GM23338 (cell line): ENCODE measurements around the gene MZB1. TPM values are rescaled to one million over a fixed set of nuclear protein-coding genes. Genes with fewer than 3 reads are reported as not detected.

ENCODE experiments used
- ATAC-seq: fragments of 200-7000 bp; cut with Tn5 transposase; 3 replicates; pipeline ENCODE4 v1.9.1; 2020
- DNase-seq: peaks from one replicate; pipeline ENCODE4 v3.0.0-alpha.2; 2015; ENCODE audit warnings: low spot score
- H2AFZ ChIP-seq: fragments of 200-600 bp; sonication (generic); 2 replicates; pipeline ENCODE4 v1.8.0; 2016; ENCODE audit warnings: antibody characterized with exemption, mild to moderate bottlenecking, moderate library complexity
- H3F3A ChIP-seq: fragments of 200-600 bp; sonication (generic); replicated peaks from 2 replicates; pipeline ENCODE4 v1.8.0; 2017; ENCODE audit warnings: antibody characterized with exemption, mixed run types, low read depth
- H3K27ac ChIP-seq: fragments of 200-600 bp; sonication (generic); 2 replicates; pipeline ENCODE4 v1.6.1; 2016; ENCODE audit warnings: low read depth
- H3K27me3 ChIP-seq: fragments of 200-600 bp; sonication (generic); 2 replicates; pipeline ENCODE4 v1.8.0; 2016; ENCODE audit warnings: mild to moderate bottlenecking, mixed run types, moderate library complexity; ENCODE audit not compliant: insufficient read depth
- H3K36me3 ChIP-seq: fragments of 200-600 bp; sonication (generic); 2 replicates; pipeline ENCODE4 v1.8.0; 2016; ENCODE audit warnings: mild to moderate bottlenecking; ENCODE audit not compliant: insufficient read depth
- H3K4me1 ChIP-seq: fragments of 200-600 bp; sonication (generic); 2 replicates; pipeline ENCODE4 v1.8.0; 2016; ENCODE audit warnings: mild to moderate bottlenecking, moderate library complexity; ENCODE audit not compliant: insufficient read depth
- H3K4me2 ChIP-seq: fragments of 200-600 bp; sonication (generic); 2 replicates; pipeline ENCODE4 v1.7.1; 2017; ENCODE audit warnings: mixed run types
- H3K4me3 ChIP-seq: fragments of 200-600 bp; sonication (generic); 2 replicates; pipeline ENCODE4 v1.6.1; 2016; ENCODE audit warnings: mixed run types
- H3K79me2 ChIP-seq: fragments of 200-600 bp; sonication (generic); replicated peaks from 2 replicates; pipeline ENCODE4 v1.8.0; 2017; ENCODE audit warnings: mild to moderate bottlenecking; ENCODE audit not compliant: insufficient read depth
- H3K9me2 ChIP-seq: fragments of 200-600 bp; sonication (generic); 2 replicates; pipeline ENCODE4 v1.8.0; 2017; ENCODE audit not compliant: insufficient read depth
- H4K20me1 ChIP-seq: fragments of 200-600 bp; sonication (generic); replicated peaks from 2 replicates; pipeline ENCODE4 v1.8.0; 2017; ENCODE audit warnings: mild to moderate bottlenecking; ENCODE audit not compliant: insufficient read depth
- H3K27ac Mint-ChIP-seq: 2 replicates; pipeline ENCODE4 v1.8.0; 2020; ENCODE audit warnings: inconsistent platforms, mild to moderate bottlenecking, moderate library complexity, mixed read lengths
- H3K27me3 Mint-ChIP-seq: 3 replicates; pipeline ENCODE4 v1.8.0; 2022; ENCODE audit warnings: low read depth, mild to moderate bottlenecking, moderate library complexity, mixed read lengths, inconsistent platforms; ENCODE audit not compliant: insufficient read depth, poor library complexity
- H3K36me3 Mint-ChIP-seq: 3 replicates; pipeline ENCODE4 v1.8.0; 2021; ENCODE audit warnings: low read depth, mild to moderate bottlenecking, inconsistent platforms, moderate library complexity, mixed read lengths
- H3K4me1 Mint-ChIP-seq: 3 replicates; pipeline ENCODE4 v1.8.0; 2020; ENCODE audit warnings: mild to moderate bottlenecking, inconsistent platforms, mixed read lengths
- H3K4me3 Mint-ChIP-seq: 3 replicates; pipeline ENCODE4 v1.8.0; 2021; ENCODE audit warnings: moderate library complexity, mild to moderate bottlenecking, inconsistent platforms, mixed read lengths
- H3K9me3 Mint-ChIP-seq: 3 replicates; pipeline ENCODE4 v1.8.0; 2020; ENCODE audit warnings: moderate library complexity, mild to moderate bottlenecking, inconsistent platforms, mixed read lengths
- CREB1 ChIP-seq: fragments of 250-450 bp; sonication (Bioruptor Pico); IDR thresholded peaks from 2 replicates; pipeline ENCODE4 v1.5.0; 2020; ENCODE audit warnings: low read depth, mild to moderate bottlenecking, moderate library complexity
- EZH2 ChIP-seq: fragments of 200-600 bp; sonication (generic); IDR thresholded peaks from one replicate; pipeline ENCODE4 v1.8.0; 2017; ENCODE audit warnings: antibody characterized with exemption, mild to moderate bottlenecking, low read depth; ENCODE audit not compliant: unreplicated experiment
- EZH2phosphoT487 ChIP-seq: fragments of 200-600 bp; sonication (generic); IDR thresholded peaks from one replicate; pipeline ENCODE4 v1.8.1; 2018; ENCODE audit warnings: antibody characterized with exemption; ENCODE audit not compliant: unreplicated experiment
- JUNB ChIP-seq: IDR thresholded peaks from one replicate; pipeline ENCODE4 v1.6.1; 2016; ENCODE audit warnings: antibody characterized with exemption; ENCODE audit not compliant: unreplicated experiment
- NANOG ChIP-seq: IDR thresholded peaks from 2 replicates; pipeline ENCODE4 v1.6.1; 2016; ENCODE audit warnings: antibody characterized with exemption, borderline replicate concordance
- POLR2AphosphoS5 ChIP-seq: IDR thresholded peaks from 2 replicates; pipeline ENCODE4 v1.6.1; 2016; ENCODE audit warnings: antibody characterized with exemption, low read depth
- STAT1 ChIP-seq: IDR thresholded peaks from one replicate; pipeline ENCODE4 v1.6.1; 2016; ENCODE audit warnings: antibody characterized with exemption; ENCODE audit not compliant: unreplicated experiment
- ZNF114 ChIP-seq: fragments of 250-450 bp; sonication (Bioruptor Pico); IDR thresholded peaks from 2 replicates; pipeline ENCODE4 v1.5.0; 2020; ENCODE audit warnings: mild to moderate bottlenecking, moderate library complexity
- ZNF331 ChIP-seq: fragments of 250-450 bp; sonication (Bioruptor Pico); IDR thresholded peaks from 2 replicates; pipeline ENCODE4 v1.5.0; 2020; ENCODE audit warnings: low read depth, mild to moderate bottlenecking, moderate library complexity
- polyA plus RNA-seq: library from polyadenylated mRNA; unstranded; fragments of >200 nt; fragmentation: Nextera tagmentation; extraction: Ambion mirVana; gene quantifications from 2 replicates; pipeline ENCODE4 v1.2.1, GENCODE V29; 2016
- total RNA-seq: library from RNA; depleted of rRNA; stranded (reverse); fragments of >200 nt; shearing (Covaris generic); gene quantifications from 2 replicates; pipeline ENCODE4 v1.2.3, GENCODE V29; 2014
- TF ChIP-seq, protein P1 (sequence below), 2 experiments: fragments of 200-600 bp in 1 of 2; sonication (generic) in 1 of 2; conservative IDR thresholded peaks; 2 replicates each; pipeline versions ENCODE4 v1.5.1 to v1.6.1; 2016 to 2017; ENCODE audit warnings: antibody characterized with exemption in 2 of 2, low read depth in 2 of 2, mild to moderate bottlenecking in 2 of 2, moderate library complexity in 1 of 2
- TF ChIP-seq, protein P2 (sequence below): IDR thresholded peaks from one replicate; pipeline ENCODE4 v1.6.1; 2018; ENCODE audit warnings: antibody characterized with exemption; ENCODE audit not compliant: unreplicated experiment
- TF ChIP-seq, protein P3 (sequence below): fragments of 250-450 bp; sonication (Bioruptor Pico); IDR thresholded peaks from 2 replicates; pipeline ENCODE4 v1.5.0; 2020; ENCODE audit warnings: mild to moderate bottlenecking, moderate library complexity
- TF ChIP-seq, protein P4 (sequence below): IDR thresholded peaks from 2 replicates; pipeline ENCODE4 v1.6.1; 2016; ENCODE audit warnings: antibody characterized with exemption

The MZB1 gene
- total and polyA plus RNA-seq, 2 experiments from 2014 or later, result 0.52 to 1.6 TPM

DNA sequence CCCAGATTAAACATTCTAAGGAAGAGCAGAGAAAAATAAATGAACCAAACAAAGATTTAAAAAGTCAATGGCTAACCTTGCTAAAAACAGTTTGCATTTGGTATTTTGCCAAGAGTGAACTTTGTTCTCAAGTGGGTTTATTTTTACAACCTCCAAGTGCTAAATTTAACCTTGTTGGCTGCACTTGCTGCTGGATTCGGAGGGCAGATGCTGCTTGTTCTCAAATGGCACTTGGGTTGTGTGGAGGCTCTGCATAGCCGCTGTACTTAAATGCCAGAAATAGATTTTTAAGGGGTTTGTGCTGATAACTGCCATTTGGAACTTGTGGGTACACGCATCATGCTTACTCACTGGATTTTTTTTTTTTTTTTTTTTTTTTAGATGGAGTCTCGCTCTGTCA is 27.5 kb upstream of the MZB1 start:
- no peak for DNase-seq
- Mint-ChIP-seq H3K27ac (no peak overlapping the region), H3K9me3 (no peaks in the 10 kb centered on the region)

More for the DNA sequence above, 27.5 kb upstream of the MZB1 start:
- Histone ChIP-seq H3K27me3 (no peaks in the 10 kb centered on the region), H3K27ac (no peak overlapping the region), H3F3A (peaks cover 3% of the 10 kb centered on the region; the same call in 1 of the 2 replicates), H3K4me1 (no peaks in the 10 kb centered on the region), H3K4me2 (no peak overlapping the region), H3K9me2 (no peaks in the 10 kb centered on the region), H3K36me3 (peaks cover 4% of the 10 kb centered on the region; the same call in 1 of the 2 replicates), H3K79me2 (no peaks in the 10 kb centered on the region), H2AFZ (no peak overlapping the region), H4K20me1 (no peaks in the 10 kb centered on the region), H3K4me3 (no peak overlapping the region)
- Mint-ChIP-seq H3K4me1 (peaks cover 15% of the 10 kb centered on the region), H3K36me3 (peaks cover 17% of the 10 kb centered on the region), H3K27me3 (no peaks in the 10 kb centered on the region), H3K4me3 (no peak overlapping the region)
- TF ChIP-seq, protein P1, sequence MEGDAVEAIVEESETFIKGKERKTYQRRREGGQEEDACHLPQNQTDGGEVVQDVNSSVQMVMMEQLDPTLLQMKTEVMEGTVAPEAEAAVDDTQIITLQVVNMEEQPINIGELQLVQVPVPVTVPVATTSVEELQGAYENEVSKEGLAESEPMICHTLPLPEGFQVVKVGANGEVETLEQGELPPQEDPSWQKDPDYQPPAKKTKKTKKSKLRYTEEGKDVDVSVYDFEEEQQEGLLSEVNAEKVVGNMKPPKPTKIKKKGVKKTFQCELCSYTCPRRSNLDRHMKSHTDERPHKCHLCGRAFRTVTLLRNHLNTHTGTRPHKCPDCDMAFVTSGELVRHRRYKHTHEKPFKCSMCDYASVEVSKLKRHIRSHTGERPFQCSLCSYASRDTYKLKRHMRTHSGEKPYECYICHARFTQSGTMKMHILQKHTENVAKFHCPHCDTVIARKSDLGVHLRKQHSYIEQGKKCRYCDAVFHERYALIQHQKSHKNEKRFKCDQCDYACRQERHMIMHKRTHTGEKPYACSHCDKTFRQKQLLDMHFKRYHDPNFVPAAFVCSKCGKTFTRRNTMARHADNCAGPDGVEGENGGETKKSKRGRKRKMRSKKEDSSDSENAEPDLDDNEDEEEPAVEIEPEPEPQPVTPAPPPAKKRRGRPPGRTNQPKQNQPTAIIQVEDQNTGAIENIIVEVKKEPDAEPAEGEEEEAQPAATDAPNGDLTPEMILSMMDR (conservative IDR thresholded peaks at IDR 0.05; ENCODE audit: low read depth in 2 of 2), result no peak
- TF ChIP-seq, protein P2, sequence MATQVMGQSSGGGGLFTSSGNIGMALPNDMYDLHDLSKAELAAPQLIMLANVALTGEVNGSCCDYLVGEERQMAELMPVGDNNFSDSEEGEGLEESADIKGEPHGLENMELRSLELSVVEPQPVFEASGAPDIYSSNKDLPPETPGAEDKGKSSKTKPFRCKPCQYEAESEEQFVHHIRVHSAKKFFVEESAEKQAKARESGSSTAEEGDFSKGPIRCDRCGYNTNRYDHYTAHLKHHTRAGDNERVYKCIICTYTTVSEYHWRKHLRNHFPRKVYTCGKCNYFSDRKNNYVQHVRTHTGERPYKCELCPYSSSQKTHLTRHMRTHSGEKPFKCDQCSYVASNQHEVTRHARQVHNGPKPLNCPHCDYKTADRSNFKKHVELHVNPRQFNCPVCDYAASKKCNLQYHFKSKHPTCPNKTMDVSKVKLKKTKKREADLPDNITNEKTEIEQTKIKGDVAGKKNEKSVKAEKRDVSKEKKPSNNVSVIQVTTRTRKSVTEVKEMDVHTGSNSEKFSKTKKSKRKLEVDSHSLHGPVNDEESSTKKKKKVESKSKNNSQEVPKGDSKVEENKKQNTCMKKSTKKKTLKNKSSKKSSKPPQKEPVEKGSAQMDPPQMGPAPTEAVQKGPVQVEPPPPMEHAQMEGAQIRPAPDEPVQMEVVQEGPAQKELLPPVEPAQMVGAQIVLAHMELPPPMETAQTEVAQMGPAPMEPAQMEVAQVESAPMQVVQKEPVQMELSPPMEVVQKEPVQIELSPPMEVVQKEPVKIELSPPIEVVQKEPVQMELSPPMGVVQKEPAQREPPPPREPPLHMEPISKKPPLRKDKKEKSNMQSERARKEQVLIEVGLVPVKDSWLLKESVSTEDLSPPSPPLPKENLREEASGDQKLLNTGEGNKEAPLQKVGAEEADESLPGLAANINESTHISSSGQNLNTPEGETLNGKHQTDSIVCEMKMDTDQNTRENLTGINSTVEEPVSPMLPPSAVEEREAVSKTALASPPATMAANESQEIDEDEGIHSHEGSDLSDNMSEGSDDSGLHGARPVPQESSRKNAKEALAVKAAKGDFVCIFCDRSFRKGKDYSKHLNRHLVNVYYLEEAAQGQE, result no peak
- TF ChIP-seq NANOG (no peak), ZNF114 (CRISPR knock-in tag) (no peak), JUNB (no peak), CREB1 (no peak), ZNF331 (CRISPR knock-in tag) (no peak), EZH2 (no peak), POLR2AphosphoS5 (no peak), EZH2phosphoT487 (no peak), STAT1 (no peak)
- TF ChIP-seq, protein P3, sequence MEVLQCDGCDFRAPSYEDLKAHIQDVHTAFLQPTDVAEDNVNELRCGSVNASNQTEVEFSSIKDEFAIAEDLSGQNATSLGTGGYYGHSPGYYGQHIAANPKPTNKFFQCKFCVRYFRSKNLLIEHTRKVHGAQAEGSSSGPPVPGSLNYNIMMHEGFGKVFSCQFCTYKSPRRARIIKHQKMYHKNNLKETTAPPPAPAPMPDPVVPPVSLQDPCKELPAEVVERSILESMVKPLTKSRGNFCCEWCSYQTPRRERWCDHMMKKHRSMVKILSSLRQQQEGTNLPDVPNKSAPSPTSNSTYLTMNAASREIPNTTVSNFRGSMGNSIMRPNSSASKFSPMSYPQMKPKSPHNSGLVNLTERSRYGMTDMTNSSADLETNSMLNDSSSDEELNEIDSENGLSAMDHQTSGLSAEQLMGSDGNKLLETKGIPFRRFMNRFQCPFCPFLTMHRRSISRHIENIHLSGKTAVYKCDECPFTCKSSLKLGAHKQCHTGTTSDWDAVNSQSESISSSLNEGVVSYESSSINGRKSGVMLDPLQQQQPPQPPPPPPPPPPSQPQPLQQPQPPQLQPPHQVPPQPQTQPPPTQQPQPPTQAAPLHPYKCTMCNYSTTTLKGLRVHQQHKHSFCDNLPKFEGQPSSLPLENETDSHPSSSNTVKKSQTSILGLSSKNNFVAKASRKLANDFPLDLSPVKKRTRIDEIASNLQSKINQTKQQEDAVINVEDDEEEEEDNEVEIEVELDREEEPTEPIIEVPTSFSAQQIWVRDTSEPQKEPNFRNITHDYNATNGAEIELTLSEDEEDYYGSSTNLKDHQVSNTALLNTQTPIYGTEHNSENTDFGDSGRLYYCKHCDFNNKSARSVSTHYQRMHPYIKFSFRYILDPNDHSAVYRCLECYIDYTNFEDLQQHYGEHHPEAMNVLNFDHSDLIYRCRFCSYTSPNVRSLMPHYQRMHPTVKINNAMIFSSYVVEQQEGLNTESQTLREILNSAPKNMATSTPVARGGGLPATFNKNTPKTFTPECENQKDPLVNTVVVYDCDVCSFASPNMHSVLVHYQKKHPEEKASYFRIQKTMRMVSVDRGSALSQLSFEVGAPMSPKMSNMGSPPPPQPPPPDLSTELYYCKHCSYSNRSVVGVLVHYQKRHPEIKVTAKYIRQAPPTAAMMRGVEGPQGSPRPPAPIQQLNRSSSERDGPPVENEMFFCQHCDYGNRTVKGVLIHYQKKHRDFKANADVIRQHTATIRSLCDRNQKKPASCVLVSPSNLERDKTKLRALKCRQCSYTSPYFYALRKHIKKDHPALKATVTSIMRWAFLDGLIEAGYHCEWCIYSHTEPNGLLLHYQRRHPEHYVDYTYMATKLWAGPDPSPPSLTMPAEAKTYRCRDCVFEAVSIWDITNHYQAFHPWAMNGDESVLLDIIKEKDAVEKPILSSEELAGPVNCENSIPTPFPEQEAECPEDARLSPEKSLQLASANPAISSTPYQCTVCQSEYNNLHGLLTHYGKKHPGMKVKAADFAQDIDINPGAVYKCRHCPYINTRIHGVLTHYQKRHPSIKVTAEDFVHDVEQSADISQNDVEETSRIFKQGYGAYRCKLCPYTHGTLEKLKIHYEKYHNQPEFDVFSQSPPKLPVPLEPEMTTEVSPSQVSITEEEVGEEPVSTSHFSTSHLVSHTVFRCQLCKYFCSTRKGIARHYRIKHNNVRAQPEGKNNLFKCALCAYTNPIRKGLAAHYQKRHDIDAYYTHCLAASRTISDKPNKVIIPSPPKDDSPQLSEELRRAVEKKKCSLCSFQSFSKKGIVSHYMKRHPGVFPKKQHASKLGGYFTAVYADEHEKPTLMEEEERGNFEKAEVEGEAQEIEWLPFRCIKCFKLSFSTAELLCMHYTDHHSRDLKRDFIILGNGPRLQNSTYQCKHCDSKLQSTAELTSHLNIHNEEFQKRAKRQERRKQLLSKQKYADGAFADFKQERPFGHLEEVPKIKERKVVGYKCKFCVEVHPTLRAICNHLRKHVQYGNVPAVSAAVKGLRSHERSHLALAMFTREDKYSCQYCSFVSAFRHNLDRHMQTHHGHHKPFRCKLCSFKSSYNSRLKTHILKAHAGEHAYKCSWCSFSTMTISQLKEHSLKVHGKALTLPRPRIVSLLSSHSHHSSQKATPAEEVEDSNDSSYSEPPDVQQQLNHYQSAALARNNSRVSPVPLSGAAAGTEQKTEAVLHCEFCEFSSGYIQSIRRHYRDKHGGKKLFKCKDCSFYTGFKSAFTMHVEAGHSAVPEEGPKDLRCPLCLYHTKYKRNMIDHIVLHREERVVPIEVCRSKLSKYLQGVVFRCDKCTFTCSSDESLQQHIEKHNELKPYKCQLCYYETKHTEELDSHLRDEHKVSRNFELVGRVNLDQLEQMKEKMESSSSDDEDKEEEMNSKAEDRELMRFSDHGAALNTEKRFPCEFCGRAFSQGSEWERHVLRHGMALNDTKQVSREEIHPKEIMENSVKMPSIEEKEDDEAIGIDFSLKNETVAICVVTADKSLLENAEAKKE (CRISPR knock-in tag), result no peak
- TF ChIP-seq, protein P4, sequence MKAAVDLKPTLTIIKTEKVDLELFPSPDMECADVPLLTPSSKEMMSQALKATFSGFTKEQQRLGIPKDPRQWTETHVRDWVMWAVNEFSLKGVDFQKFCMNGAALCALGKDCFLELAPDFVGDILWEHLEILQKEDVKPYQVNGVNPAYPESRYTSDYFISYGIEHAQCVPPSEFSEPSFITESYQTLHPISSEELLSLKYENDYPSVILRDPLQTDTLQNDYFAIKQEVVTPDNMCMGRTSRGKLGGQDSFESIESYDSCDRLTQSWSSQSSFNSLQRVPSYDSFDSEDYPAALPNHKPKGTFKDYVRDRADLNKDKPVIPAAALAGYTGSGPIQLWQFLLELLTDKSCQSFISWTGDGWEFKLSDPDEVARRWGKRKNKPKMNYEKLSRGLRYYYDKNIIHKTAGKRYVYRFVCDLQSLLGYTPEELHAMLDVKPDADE, result no peak
- no peak for ATAC-seq
